Activated CD4-positive, alpha-beta T cell treated with anti-CD3 and anti-CD28 coated beads, Interleukin-2, amount 50 U/mL, for 24 hours (primary cell): ENCODE data around the gene ITGA2.

Experiments used
- DNase-seq, 2 donors: peaks; one replicate each; pipeline ENCODE4 v3.0.0-alpha.2; 2020; ENCODE audit warnings: low read depth in 1 of 2, low spot score in 1 of 2

Gene ITGA2

GRCh38 chr5:53017794-53018391 is 28.7 kb downstream of the ITGA2 start:
- DNase-seq: no peak

GRCh38 chr5:53019320-53019719 is 30.2 kb downstream of the ITGA2 start:
- no peak for DNase-seq

- DNase-seq: no peak
Observed at GRCh38 chr5:53022930-53023511, 33.9 kb downstream of the ITGA2 start.

GRCh38 chr5:53023969-53024368 is 34.8 kb downstream of the ITGA2 start:
- DNase-seq: no peak

GRCh38 chr5:53024535-53024934 is 35.4 kb downstream of the ITGA2 start:
- DNase-seq: no peak

- no peak for DNase-seq
Observed at GRCh38 chr5:53025487-53025886, 36.3 kb downstream of the ITGA2 start.

- no peak for DNase-seq
Observed at GRCh38 chr5:53027913-53028312, 38.8 kb downstream of the ITGA2 start.

GRCh38 chr5:53029608-53030007 is 40.5 kb downstream of the ITGA2 start:
- DNase-seq: no peak

- DNase-seq: no peak
Observed at GRCh38 chr5:53030893-53031292, 41.7 kb downstream of the ITGA2 start.

GRCh38 chr5:53031695-53032096 is 42.5 kb downstream of the ITGA2 start:
- DNase-seq: no peak

GRCh38 chr5:53032188-53032587 is 43.0 kb downstream of the ITGA2 start:
- DNase-seq: no peak

GRCh38 chr5:53034832-53035231 is 45.7 kb downstream of the ITGA2 start:
- DNase-seq: no peak

GRCh38 chr5:53035868-53036381 is 46.8 kb downstream of the ITGA2 start:
- DNase-seq: no peak

- no peak for DNase-seq
Observed at GRCh38 chr5:53037141-53037859, 48.1 kb downstream of the ITGA2 start.

GRCh38 chr5:53038196-53038847 is 49.2 kb downstream of the ITGA2 start:
- DNase-seq: no peak

GRCh38 chr5:53039855-53040254 is 50.7 kb downstream of the ITGA2 start:
- no peak for DNase-seq

- DNase-seq: no peak
Observed at GRCh38 chr5:53041071-53041692, 52.0 kb downstream of the ITGA2 start.

GRCh38 chr5:53041740-53042139 is 52.6 kb downstream of the ITGA2 start:
- DNase-seq: no peak

- DNase-seq: no peak
Observed at GRCh38 chr5:53045263-53045662, 56.1 kb downstream of the ITGA2 start.

GRCh38 chr5:53048248-53048647 is 59.1 kb downstream of the ITGA2 start:
- no peak for DNase-seq

- DNase-seq: no peak
Observed at GRCh38 chr5:53052499-53052898, 63.3 kb downstream of the ITGA2 start.
